ENCODE measurements around the gene B4GALT2.

The B4GALT2 gene

DNA sequence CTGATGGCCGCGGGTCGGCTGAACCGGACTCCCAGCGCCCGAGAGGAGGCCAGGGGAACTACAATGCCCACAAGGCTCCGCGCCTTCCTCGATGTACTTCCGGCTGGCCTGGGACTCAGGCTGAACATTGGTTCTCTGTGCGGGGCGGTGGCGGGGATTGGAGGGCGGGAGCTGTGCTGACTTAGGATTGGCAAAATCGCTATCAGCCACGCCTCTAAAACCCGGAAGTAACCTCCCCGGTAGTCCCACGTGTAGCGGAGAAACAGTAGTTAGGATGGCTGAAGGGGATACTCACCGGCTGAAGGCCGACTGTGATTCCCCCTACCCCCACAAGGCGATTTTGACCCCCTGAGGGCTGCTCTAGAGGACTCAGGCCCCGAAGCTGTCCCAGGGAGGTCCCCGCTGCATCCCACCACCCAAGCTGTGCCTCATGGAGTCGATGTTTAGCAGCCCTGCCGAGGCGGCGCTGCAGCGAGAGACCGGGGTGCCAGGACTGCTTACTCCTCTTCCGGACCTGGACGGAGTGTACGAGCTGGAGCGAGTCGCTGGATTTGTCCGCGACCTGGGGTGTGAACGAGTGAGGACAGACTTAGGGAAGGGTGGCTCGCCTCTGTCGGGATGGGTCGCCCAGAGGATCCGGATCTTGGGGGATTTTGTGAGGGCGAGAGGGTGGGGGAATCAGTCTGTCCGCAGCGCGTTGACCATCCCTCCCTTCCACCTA, 9.1 kb upstream of the B4GALT2 start, which contains the start of gene DPH2:
DPH2 (plus strand) TSS at position 265 of the 721 bp plus-strand sequence; CDS start at position 431, 166 bp downstream.
- peak; percentile 93 for DNase-seq

DNA sequence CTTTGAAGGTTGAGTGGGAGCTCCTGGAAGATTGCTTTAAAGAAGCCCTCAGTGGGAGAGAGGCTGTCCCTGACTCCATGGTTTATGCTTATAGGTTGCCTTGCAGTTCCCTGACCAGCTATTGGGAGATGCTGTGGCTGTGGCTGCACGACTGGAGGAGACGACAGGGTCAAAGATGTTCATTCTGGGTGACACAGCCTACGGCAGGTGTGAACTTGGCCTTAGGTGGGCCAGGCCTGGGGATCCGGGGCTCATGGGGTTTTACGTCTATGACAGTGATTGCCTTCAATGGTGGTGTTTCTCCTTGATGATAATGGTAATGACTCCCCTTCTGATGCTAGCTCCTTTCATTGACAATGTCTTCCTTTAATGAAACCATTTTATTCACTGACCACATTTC, 8.5 kb upstream of the B4GALT2 start:
- DNase-seq = no peak

- no peak for DNase-seq
These were observed 8.1 kb upstream of the B4GALT2 start for GRCh38 chr1:43970911-43971310.

DNA sequence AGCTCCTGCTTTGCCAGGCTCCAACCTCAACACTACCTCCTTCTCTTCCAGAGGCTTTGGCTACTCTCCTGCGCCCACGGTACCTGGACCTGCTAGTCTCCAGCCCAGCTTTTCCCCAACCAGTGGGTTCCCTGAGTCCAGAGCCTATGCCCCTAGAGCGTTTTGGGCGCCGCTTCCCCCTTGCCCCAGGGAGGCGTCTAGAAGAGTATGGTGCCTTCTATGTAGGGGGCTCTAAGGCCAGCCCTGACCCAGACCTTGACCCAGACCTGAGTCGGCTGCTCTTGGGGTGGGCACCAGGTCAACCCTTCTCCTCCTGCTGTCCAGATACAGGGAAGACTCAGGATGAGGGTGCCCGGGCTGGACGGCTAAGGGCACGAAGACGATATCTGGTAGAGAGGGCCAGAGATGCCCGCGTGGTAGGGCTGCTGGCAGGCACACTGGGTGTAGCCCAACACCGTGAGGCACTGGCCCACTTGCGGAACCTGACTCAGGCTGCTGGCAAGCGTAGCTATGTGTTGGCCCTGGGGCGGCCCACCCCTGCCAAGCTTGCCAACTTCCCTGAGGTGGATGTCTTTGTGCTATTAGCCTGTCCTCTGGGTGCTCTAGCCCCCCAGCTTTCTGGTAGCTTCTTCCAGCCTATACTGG, 7.6 kb upstream of the B4GALT2 start:
- DNase-seq = no peak

DNA sequence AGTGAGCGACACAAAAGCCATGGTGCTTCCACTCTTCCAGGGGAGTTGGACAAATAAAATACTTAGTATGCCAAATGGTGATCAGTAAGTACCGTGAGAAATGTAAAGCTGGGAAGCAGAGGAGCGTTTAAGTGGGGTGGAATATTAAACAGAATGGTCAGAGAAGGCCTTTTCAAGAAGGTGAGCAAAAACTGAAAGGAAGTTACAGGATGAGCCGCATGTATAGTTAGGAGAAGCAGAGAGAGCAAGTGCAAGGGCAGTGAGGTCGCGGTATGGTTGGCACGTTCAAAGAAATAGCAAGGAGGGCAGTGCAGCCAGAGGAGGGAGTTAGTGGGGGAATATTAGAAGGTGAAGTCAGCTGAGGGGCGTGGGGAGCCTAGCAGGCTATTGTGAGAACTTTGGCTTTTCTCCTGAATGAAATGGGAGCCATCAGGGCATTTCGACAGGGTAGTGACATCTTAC, 5.0 kb upstream of the B4GALT2 start:
- no peak for DNase-seq

GRCh38 chr1:43974443-43975248, 4.4 kb upstream of the B4GALT2 start, which contains the start of gene ATP6V0B:
Gene ATP6V0B, plus strand, starts transcription at chr1:43974960. Its CDS starts 81 bp downstream, at chr1:43975041.
- DNase-seq = peak; percentile 92

DNA sequence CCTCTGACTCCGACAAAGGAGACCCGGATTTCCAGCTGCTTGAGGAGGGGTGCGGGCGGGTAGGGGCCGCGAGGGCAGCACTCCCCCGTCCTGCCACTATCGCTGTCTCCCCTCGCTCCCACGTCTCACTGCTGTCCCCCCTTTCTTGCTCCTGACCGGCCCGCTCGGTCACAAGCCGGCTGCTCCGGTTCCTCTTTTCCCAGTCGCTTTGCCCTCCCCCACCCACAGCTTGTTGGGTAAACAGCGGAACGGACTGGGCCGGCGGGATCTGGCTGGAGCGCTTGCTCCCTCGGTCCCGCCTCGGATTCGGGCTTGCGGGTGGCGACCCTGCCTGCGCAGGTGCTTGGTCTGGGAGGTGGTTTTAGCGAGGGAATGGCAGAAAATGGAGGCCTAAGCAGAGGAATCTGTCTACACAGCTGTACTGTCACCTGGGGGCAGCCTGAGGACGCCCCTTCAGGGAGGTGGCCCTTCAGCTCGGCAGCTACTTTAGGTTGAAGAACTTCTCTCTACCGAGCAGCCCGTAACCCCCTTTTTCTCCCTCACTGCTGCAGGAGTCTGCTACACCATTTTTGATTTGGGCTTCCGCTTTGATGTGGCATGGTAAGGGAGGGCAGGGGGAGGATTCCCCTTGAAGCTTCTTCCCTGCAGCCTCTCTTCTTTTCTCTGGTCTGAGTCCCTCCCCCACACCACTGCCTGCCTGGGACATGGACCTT, 3.6 kb upstream of the B4GALT2 start:
- DNase-seq = no peak

GRCh38 chr1:43976045-43976444, 3.0 kb upstream of the B4GALT2 start:
- no peak for DNase-seq

DNA sequence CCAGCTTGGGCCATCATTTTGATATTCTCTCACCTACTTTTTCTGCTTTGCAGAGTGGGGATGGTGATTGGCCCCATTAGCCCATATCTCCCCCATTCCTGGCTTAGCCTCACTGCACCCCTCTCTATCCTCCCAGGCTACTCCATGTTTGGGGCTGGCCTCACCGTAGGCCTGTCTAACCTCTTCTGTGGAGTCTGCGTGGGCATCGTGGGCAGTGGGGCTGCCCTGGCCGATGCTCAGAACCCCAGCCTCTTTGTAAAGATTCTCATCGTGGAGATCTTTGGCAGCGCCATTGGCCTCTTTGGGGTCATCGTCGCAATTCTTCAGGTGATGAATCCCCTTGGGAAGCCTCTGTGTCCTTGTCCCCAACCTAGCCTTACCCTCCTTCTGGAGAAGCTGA, 2.1 kb upstream of the B4GALT2 start:
- DNase-seq = no peak

- DNase-seq = no peak
These were observed 1.4 kb upstream of the B4GALT2 start for GRCh38 chr1:43977376-43978263.

GRCh38 chr1:43978264-43978550, 803 bp upstream of the B4GALT2 start:
- DNase-seq = no peak

DNA sequence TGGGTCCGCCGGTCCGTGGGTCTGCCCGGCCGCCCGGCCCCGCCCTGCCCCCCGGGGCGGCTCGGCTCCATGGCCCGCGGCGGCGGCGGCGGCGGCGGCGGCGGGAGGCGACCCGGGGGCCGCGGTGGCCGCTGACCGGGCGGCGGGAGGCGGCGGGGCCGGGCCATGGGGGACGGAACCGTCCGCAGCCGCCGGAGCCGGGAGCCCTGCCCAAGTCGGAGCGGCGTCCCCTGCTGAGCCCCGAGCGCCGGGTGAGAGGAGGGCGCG, 184 bp downstream of the B4GALT2 start:
- DNase-seq = no peak

DNA sequence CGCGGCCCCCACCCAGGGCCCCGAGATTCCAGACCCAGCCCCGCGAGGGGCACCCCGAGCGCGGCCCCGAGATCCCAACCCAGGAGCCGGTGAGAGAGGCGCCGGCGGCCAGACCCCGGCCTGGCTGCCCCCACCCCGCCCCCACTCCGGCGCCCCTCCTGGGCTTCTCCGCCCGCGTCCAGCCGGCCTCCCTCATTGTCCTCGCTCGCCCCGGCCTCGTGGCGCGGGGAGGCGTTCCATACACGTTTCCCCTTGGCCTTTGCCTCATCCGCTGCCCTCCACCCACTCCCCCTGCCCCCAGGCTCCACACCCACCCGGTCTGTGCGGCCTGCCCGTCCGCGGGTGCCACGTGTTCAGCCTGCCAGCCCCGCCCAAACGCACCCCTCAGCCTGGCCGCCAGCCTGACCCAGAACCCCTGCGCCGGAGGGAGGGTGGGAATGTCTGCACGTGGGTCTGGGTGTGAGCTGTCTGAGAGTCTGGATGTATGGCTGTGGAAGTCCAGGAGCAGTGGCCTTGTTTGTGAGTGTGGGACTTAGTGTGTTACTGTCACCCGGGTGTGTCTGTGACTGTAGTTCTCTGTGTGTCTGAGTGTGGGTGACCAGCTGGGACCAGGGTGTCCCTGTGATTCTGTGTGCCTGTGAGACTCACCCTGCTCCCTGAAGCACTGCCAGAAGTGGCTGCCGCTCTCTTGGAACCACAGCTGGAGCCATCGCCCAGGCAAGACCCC, 681 bp downstream of the B4GALT2 start:
- no peak for DNase-seq

DNA sequence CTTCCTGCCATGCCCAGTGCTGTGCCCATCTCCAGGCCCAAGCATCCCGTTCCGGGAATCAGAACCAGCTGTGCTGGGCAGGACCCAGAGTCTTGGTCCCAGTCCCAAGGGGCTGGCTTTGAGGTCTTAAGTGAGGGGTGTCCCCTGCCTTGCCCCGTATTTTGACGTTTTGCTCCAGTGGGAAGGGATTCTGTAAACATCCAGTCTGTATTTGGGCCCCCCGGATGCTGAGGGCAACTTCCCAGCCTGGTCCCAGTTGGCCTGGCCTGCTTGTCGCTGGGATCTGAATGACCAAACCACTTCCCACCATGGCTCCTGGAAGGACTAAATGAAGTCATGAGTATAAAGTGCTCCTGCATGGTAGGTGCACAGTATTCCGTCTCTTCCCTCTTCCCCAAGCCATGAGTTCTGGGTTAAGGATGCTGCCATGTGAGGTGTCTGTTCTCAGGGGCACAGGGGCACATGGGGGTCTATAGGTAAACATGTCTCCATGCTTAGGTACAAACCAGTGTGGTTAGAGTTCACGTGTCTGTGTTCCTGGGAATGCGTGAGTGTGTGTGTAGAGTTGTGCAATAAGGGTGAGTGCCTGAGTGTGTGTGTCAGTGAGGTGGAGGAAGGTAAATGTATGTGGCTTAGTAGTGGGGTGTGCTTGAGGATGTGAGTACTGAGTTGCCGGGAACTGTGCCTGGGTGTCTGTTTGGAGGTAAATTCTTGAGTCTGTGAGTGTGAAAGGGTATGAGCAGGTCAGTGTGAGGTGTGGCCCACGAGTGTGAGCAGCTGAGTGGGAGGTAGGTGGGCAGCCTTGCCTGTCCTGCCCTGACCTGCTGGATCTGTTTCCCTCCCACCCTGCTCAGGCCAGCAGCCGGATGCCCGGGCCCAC, 1.5 kb downstream of the B4GALT2 start:
- DNase-seq = no peak

GRCh38 chr1:43981135-43981491, 2.1 kb downstream of the B4GALT2 start:
- no peak for DNase-seq

- no peak for DNase-seq
These were observed 2.6 kb downstream of the B4GALT2 start for GRCh38 chr1:43981636-43982035.

DNA sequence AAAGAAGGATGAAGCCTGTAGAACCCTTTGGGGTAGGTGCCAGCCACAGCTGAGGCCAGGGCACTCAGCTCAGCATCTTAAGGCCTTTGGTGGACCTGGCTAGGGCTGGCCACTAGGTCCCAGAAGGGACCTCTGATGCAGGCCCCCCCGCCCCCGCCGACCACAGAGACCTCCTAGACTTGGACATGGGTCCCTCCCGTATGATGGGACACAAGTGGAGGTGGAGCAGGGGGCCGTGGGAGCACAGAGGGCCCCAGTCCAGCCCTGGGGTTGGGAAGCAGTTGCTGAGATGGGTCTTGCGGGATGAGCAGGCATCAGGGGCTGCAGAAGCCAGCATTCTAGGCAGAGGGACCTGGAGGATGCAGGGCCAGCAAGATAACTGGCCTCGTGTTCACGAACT, 3.2 kb downstream of the B4GALT2 start:
- no peak for DNase-seq

DNA sequence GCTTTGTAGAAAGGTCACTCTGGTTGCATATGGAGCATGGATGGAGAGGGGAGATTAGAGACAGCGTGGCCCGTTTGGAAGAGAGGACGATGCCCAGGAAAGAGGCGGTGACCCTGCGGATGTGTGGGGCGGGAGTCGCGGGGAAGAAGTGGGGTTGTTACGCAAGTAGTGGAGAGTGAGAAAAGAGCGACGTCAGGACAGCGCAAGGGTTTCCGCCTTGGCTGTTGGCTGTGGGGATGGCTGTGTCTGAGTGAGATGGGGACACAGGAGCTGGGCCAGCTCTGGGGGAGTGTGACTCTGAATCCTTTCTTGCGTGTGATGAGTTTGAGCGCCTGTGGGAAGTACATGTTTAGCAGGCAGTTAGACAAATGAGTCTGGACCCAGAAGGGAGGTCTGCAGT, 3.8 kb downstream of the B4GALT2 start:
- DNase-seq = no peak

GRCh38 chr1:43983253-43983899, 4.4 kb downstream of the B4GALT2 start:
- DNase-seq = no peak

- DNase-seq = no peak
These were observed 5.8 kb downstream of the B4GALT2 start for GRCh38 chr1:43984855-43985254.

Data from activated T-cell treated with anti-CD3 and anti-CD28 coated beads for 4 hours (primary cell).